ENCODE data around the gene TNXB. TPM values are rescaled to one million over a fixed set of nuclear protein-coding genes. Genes with fewer than 3 reads are reported as not detected.

Gene TNXB
- polyA plus RNA-seq, 1 donor from 2014 or later: 3.3 TPM

DNA sequence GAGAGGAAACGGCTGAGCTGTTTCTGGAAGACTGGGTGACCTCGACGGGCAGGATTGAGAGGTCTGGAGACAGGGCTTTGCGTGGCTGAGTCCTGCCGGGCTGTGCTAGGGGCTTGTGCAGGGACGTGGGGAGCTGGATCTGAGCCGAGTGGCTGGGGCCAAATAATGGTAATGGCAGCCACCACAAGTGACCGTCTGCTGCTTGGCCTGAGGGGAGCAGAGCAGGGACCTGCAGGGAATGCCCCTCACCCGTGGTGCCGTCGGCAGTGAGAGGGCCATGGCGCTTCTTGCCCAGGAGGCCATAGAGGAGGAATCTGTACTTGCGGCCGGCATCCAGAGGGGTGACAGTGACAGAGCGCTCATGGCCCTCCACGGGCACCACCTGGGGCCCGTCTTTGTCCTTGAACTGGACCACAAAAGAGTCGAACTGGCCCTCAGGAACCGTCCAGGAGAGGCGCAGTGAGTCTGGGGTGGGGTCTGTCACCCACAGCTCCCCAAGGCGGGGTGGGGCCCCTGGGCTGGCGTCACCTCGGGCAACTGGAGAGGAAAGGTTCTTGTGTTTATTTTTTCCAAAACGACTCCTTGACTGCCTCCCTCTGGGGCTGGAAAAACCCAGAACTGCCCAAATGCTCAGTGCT, 39.1 kb downstream of the TNXB start:
- H3K4me3 ChIP-seq (ENCODE audit: low read length): no peak overlapping the region
- no peaks in the 10 kb centered on the region for H3K9me2 ChIP-seq (ENCODE audit: insufficient read depth, low read length)
- H3F3A ChIP-seq (ENCODE audit: insufficient read depth, low read length, poor library complexity, severe bottlenecking): no peaks in the 10 kb centered on the region
- H3K27me3 ChIP-seq (ENCODE audit: insufficient read depth, low read depth, low read length): no peaks in the 10 kb centered on the region
- no peaks in the 10 kb centered on the region for H3K9me3 ChIP-seq (ENCODE audit: low read length)
- H2AFZ ChIP-seq (ENCODE audit: low read depth, low read length): no peak overlapping the region
- H3K4me2 ChIP-seq (ENCODE audit: low read length): no peak overlapping the region
- TF ChIP-seq EP300 (conservative IDR thresholded peaks at IDR 0.05; ENCODE audit: poor library complexity, severe bottlenecking): no peak
- TF ChIP-seq, protein P1, sequence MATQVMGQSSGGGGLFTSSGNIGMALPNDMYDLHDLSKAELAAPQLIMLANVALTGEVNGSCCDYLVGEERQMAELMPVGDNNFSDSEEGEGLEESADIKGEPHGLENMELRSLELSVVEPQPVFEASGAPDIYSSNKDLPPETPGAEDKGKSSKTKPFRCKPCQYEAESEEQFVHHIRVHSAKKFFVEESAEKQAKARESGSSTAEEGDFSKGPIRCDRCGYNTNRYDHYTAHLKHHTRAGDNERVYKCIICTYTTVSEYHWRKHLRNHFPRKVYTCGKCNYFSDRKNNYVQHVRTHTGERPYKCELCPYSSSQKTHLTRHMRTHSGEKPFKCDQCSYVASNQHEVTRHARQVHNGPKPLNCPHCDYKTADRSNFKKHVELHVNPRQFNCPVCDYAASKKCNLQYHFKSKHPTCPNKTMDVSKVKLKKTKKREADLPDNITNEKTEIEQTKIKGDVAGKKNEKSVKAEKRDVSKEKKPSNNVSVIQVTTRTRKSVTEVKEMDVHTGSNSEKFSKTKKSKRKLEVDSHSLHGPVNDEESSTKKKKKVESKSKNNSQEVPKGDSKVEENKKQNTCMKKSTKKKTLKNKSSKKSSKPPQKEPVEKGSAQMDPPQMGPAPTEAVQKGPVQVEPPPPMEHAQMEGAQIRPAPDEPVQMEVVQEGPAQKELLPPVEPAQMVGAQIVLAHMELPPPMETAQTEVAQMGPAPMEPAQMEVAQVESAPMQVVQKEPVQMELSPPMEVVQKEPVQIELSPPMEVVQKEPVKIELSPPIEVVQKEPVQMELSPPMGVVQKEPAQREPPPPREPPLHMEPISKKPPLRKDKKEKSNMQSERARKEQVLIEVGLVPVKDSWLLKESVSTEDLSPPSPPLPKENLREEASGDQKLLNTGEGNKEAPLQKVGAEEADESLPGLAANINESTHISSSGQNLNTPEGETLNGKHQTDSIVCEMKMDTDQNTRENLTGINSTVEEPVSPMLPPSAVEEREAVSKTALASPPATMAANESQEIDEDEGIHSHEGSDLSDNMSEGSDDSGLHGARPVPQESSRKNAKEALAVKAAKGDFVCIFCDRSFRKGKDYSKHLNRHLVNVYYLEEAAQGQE (IDR thresholded peaks at IDR 0.05; ENCODE audit: borderline replicate concordance): no peak
- TF ChIP-seq RAD21 (conservative IDR thresholded peaks at IDR 0.05): no peak
- TF ChIP-seq, protein P2, sequence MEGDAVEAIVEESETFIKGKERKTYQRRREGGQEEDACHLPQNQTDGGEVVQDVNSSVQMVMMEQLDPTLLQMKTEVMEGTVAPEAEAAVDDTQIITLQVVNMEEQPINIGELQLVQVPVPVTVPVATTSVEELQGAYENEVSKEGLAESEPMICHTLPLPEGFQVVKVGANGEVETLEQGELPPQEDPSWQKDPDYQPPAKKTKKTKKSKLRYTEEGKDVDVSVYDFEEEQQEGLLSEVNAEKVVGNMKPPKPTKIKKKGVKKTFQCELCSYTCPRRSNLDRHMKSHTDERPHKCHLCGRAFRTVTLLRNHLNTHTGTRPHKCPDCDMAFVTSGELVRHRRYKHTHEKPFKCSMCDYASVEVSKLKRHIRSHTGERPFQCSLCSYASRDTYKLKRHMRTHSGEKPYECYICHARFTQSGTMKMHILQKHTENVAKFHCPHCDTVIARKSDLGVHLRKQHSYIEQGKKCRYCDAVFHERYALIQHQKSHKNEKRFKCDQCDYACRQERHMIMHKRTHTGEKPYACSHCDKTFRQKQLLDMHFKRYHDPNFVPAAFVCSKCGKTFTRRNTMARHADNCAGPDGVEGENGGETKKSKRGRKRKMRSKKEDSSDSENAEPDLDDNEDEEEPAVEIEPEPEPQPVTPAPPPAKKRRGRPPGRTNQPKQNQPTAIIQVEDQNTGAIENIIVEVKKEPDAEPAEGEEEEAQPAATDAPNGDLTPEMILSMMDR (IDR thresholded peaks at IDR 0.05; ENCODE audit: poor library complexity, severe bottlenecking): no peak
- no peak for TF ChIP-seq TAF1 (IDR thresholded peaks at IDR 0.05; ENCODE audit: low read depth)
- no peak for TF ChIP-seq SMC3 (conservative IDR thresholded peaks at IDR 0.05; ENCODE audit: poor library complexity)
- no peak for TF ChIP-seq EZH2 (IDR thresholded peaks at IDR 0.05; ENCODE audit: borderline replicate concordance, insufficient read depth, low read length, poor library complexity, severe bottlenecking)
- no peak for TF ChIP-seq POLR2AphosphoS5 (IDR thresholded peaks at IDR 0.05)
- no peak for TF ChIP-seq MXI1 (conservative IDR thresholded peaks at IDR 0.05; ENCODE audit: poor library complexity, severe bottlenecking)
- no peaks in the 10 kb centered on the region for H3K79me2 ChIP-seq (replicated peaks; ENCODE audit: insufficient read depth, low read length)
- H4K20me1 ChIP-seq (ENCODE audit: insufficient read depth): no peaks in the 10 kb centered on the region
- no peaks in the 10 kb centered on the region for H3K36me3 ChIP-seq (ENCODE audit: insufficient read depth, low read length)
- no peak overlapping the region for H3K9ac ChIP-seq (ENCODE audit: low read length)
- no peak overlapping the region for H3K27ac ChIP-seq (ENCODE audit: low read length)

DNA sequence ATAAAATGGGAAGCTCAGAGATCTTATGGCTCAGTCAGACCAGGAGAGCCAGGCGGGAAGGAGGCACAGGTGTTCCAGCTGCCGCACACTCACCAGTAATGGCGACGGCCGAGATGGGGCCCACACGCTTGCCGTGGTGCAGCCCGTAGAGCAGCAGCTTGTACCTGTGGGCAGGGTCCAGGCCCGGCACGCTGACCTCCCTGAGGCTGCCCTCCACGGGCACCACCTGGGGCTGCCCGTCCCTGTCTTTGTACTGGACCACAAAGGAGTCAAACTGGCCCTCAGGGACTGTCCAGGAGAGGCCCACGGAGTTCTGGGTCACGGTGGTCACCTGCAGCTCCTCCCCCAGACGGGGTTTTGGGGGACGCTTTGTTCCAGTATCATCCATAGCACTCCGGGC, 39.7 kb downstream of the TNXB start:
- H3K4me2 ChIP-seq (ENCODE audit: low read length): no peak overlapping the region
- no peaks in the 10 kb centered on the region for H3K9me2 ChIP-seq (ENCODE audit: insufficient read depth, low read length)
- H3K9me3 ChIP-seq (ENCODE audit: low read length): no peaks in the 10 kb centered on the region
- H3K27me3 ChIP-seq (ENCODE audit: insufficient read depth, low read depth, low read length): no peaks in the 10 kb centered on the region
- no peaks in the 10 kb centered on the region for H3K36me3 ChIP-seq (ENCODE audit: insufficient read depth, low read length)
- H3K27ac ChIP-seq (ENCODE audit: low read length): no peak overlapping the region
- H3K4me3 ChIP-seq (ENCODE audit: low read length): no peak overlapping the region
- H3K9ac ChIP-seq (ENCODE audit: low read length): no peak overlapping the region
- no peak for TF ChIP-seq EP300 (conservative IDR thresholded peaks at IDR 0.05; ENCODE audit: poor library complexity, severe bottlenecking)
- no peak for TF ChIP-seq EZH2 (IDR thresholded peaks at IDR 0.05; ENCODE audit: borderline replicate concordance, insufficient read depth, low read length, poor library complexity, severe bottlenecking)
- no peak for TF ChIP-seq TAF1 (IDR thresholded peaks at IDR 0.05; ENCODE audit: low read depth)
- TF ChIP-seq, protein P2 (IDR thresholded peaks at IDR 0.05; ENCODE audit: poor library complexity, severe bottlenecking): no peak
- TF ChIP-seq RAD21 (conservative IDR thresholded peaks at IDR 0.05): no peak
- no peak for TF ChIP-seq SMC3 (conservative IDR thresholded peaks at IDR 0.05; ENCODE audit: poor library complexity)
- TF ChIP-seq, protein P1 (IDR thresholded peaks at IDR 0.05; ENCODE audit: borderline replicate concordance): no peak
- no peak for TF ChIP-seq POLR2AphosphoS5 (IDR thresholded peaks at IDR 0.05)
- H3K79me2 ChIP-seq (replicated peaks; ENCODE audit: insufficient read depth, low read length): no peaks in the 10 kb centered on the region
- H3F3A ChIP-seq (ENCODE audit: insufficient read depth, low read length, poor library complexity, severe bottlenecking): no peaks in the 10 kb centered on the region
- no peaks in the 10 kb centered on the region for H4K20me1 ChIP-seq (ENCODE audit: insufficient read depth)
- no peak overlapping the region for H2AFZ ChIP-seq (ENCODE audit: low read depth, low read length)

All from neural cell (in vitro differentiated cells).